ENCODE measurements around the gene STAG3. TPM values are rescaled to one million over a fixed set of nuclear protein-coding genes. Genes with fewer than 3 reads are reported as not detected.

STAG3 gene
- total and polyA plus RNA-seq, 2 experiments from 2014 or later, result 1.0 to 4.8 TPM

DNA sequence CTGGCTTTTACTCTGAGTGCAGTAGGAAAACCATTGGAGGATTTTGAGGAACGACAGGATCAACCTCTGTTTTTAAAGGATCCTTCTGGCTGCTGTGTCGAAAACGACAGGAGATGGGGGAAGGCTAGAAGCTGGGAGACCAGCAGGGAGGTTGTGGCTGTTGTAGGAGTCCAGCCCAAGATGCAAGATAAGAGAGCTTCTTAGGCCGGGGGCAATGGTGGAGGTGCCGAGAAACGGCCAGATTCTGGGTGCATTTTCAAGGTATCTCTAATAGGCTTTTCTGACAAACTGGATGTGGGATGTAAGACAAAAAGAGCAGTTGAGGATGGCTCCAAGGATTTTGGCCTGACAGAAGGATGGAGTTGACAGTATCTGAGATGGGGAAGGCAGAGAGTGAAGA lies 31.8 kb downstream of the STAG3 start:
- Histone ChIP-seq H3K27ac (no peak overlapping the region), H3K4me1 (ENCODE audit: insufficient read depth) (no peaks in the 10 kb centered on the region), H3K36me3 (replicated peaks; ENCODE audit: insufficient read depth, low read depth) (no peaks in the 10 kb centered on the region), H3K9me3 (ENCODE audit: low read depth) (no peaks in the 10 kb centered on the region), H3K9me2 (replicated peaks; ENCODE audit: insufficient read depth) (no peaks in the 10 kb centered on the region), H3K4me3 (no peak overlapping the region), H3K27me3 (peaks cover 6% of the 10 kb centered on the region), H4K20me1 (ENCODE audit: insufficient read depth, poor library complexity, severe bottlenecking) (no peaks in the 10 kb centered on the region), H3K4me2 (no peak overlapping the region), H2AFZ (no peak overlapping the region), H3K79me2 (no peaks in the 10 kb centered on the region)
- WGBS (ENCODE audit: low lambda C conversion rate, missing lambda C conversion rate), result 64% methylated on average over 6 of the region's 6 CpGs
- DNase-seq (ENCODE audit: low spot score), result no peak
- TF ChIP-seq EZH2 (IDR thresholded peaks at IDR 0.05; ENCODE audit: borderline replicate concordance) (no peak), EZH2phosphoT487 (IDR thresholded peaks at IDR 0.05; ENCODE audit: low read depth, severe bottlenecking, unreplicated experiment) (no peak)
- TF ChIP-seq, protein P1, sequence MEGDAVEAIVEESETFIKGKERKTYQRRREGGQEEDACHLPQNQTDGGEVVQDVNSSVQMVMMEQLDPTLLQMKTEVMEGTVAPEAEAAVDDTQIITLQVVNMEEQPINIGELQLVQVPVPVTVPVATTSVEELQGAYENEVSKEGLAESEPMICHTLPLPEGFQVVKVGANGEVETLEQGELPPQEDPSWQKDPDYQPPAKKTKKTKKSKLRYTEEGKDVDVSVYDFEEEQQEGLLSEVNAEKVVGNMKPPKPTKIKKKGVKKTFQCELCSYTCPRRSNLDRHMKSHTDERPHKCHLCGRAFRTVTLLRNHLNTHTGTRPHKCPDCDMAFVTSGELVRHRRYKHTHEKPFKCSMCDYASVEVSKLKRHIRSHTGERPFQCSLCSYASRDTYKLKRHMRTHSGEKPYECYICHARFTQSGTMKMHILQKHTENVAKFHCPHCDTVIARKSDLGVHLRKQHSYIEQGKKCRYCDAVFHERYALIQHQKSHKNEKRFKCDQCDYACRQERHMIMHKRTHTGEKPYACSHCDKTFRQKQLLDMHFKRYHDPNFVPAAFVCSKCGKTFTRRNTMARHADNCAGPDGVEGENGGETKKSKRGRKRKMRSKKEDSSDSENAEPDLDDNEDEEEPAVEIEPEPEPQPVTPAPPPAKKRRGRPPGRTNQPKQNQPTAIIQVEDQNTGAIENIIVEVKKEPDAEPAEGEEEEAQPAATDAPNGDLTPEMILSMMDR (IDR thresholded peaks at IDR 0.05; ENCODE audit: poor library complexity), result no peak

DNA sequence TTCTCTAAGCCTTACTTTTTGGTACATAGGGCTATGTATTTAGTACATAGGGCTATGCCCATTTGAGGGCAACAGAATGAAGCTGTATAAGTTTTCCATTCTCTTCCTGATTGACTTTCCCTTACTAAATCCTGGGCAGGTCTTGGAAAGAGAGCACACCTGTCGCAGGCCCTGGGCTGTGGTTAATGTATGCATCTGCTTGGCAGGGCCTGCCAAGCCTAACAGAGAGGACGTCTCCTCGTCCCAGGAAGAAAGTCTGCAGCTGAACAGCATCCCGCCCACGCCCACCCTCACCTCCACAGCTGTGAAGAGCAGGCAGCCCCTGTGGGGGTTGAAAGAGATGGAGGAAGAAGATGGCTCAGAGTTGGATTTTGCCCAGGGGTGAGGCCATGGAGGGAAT lies 33.1 kb downstream of the STAG3 start:
- WGBS (ENCODE audit: low lambda C conversion rate, missing lambda C conversion rate), result 83% methylated on average over 5 of the region's 5 CpGs
- Histone ChIP-seq H3K27ac (no peak overlapping the region), H4K20me1 (ENCODE audit: insufficient read depth, poor library complexity, severe bottlenecking) (no peaks in the 10 kb centered on the region), H3K4me1 (ENCODE audit: insufficient read depth) (no peaks in the 10 kb centered on the region), H3K4me3 (no peak overlapping the region), H3K4me2 (no peak overlapping the region), H2AFZ (no peak overlapping the region), H3K36me3 (replicated peaks; ENCODE audit: insufficient read depth, low read depth) (no peaks in the 10 kb centered on the region), H3K9me3 (ENCODE audit: low read depth) (no peaks in the 10 kb centered on the region), H3K9me2 (replicated peaks; ENCODE audit: insufficient read depth) (no peaks in the 10 kb centered on the region), H3K27me3 (peaks cover 6% of the 10 kb centered on the region), H3K79me2 (no peaks in the 10 kb centered on the region)
- TF ChIP-seq EZH2phosphoT487 (IDR thresholded peaks at IDR 0.05; ENCODE audit: low read depth, severe bottlenecking, unreplicated experiment) (no peak), EZH2 (IDR thresholded peaks at IDR 0.05; ENCODE audit: borderline replicate concordance) (no peak)
- TF ChIP-seq, protein P1 (IDR thresholded peaks at IDR 0.05; ENCODE audit: poor library complexity), result no peak
- no peak for DNase-seq (ENCODE audit: low spot score)

DNA sequence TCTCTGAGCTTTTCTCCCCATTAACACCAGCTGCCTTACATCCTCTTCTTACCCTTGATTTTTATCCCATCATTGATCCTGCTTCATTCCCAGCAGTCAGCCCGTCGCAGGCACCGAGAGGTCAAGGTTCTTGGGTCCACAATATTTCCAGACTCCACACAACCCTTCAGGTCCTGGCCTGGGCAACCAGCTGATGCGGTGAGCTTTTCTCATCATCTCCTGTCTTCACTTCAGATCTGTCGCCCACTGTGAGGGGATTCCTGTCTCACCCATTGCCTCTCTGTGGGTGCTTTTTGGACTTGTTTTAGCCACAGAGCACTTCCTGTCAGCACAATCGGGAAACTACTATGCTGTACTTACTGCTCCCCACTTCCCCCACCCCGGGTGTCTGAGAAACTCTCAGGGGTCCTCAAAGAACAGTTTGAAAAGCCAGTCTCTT lies 33.6 kb downstream of the STAG3 start:
- Histone ChIP-seq H3K9me2 (replicated peaks; ENCODE audit: insufficient read depth) (no peaks in the 10 kb centered on the region), H2AFZ (no peak overlapping the region), H4K20me1 (ENCODE audit: insufficient read depth, poor library complexity, severe bottlenecking) (no peaks in the 10 kb centered on the region), H3K36me3 (replicated peaks; ENCODE audit: insufficient read depth, low read depth) (no peaks in the 10 kb centered on the region), H3K4me3 (no peak overlapping the region), H3K27ac (no peak overlapping the region), H3K79me2 (no peaks in the 10 kb centered on the region), H3K4me2 (no peak overlapping the region), H3K4me1 (ENCODE audit: insufficient read depth) (no peaks in the 10 kb centered on the region), H3K27me3 (peaks cover 6% of the 10 kb centered on the region), H3K9me3 (ENCODE audit: low read depth) (no peaks in the 10 kb centered on the region)
- DNase-seq (ENCODE audit: low spot score), result no peak
- TF ChIP-seq EZH2 (IDR thresholded peaks at IDR 0.05; ENCODE audit: borderline replicate concordance), result no peak
- no peak for TF ChIP-seq EZH2phosphoT487 (IDR thresholded peaks at IDR 0.05; ENCODE audit: low read depth, severe bottlenecking, unreplicated experiment)
- TF ChIP-seq, protein P1 (IDR thresholded peaks at IDR 0.05; ENCODE audit: poor library complexity), result no peak
- WGBS (ENCODE audit: low lambda C conversion rate, missing lambda C conversion rate), result 89% methylated on average over 7 of the region's 7 CpGs
